GM12865 (cell line): ENCODE measurements around the gene MARCHF2.

Source experiments
- DNase-seq: peaks from one replicate; pipeline ENCODE4 v3.0.0; 2010; ENCODE audit warnings: low read depth
- H3K4me3 ChIP-seq: 2 replicates; pipeline ENCODE4 v1.5.1; 2011; ENCODE audit warnings: mild to moderate bottlenecking, low read depth, low read length, control low read depth
- TF ChIP-seq, protein P1 (sequence below): IDR thresholded peaks from 2 replicates; pipeline ENCODE4 v1.5.1; 2011; ENCODE audit warnings: low read length, control low read depth, low read depth, inconsistent platforms; ENCODE audit not compliant: insufficient read depth; ENCODE audit errors: missing control alignments

Gene MARCHF2

DNA sequence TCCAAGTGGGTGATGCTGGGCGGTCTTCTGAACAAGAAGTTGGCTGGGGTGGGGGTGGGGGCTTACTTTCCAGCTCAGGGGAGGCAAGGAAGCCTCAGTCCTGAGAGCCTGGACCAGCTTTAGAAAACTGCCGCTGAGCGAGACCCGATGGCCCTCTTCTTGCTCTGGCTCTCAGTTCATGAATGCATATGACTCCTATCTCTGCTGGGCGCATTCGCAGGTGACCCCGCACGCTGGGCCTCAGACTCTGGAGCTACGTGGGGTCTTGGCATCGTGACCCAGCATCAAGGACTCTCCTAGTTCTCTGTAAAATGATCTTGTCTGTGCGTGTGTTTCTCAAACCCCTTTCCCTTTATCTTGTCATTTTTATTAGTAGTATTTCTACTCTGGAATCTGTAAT lies 69.6 kb downstream of the MARCHF2 start:
- TF ChIP-seq, protein P1, sequence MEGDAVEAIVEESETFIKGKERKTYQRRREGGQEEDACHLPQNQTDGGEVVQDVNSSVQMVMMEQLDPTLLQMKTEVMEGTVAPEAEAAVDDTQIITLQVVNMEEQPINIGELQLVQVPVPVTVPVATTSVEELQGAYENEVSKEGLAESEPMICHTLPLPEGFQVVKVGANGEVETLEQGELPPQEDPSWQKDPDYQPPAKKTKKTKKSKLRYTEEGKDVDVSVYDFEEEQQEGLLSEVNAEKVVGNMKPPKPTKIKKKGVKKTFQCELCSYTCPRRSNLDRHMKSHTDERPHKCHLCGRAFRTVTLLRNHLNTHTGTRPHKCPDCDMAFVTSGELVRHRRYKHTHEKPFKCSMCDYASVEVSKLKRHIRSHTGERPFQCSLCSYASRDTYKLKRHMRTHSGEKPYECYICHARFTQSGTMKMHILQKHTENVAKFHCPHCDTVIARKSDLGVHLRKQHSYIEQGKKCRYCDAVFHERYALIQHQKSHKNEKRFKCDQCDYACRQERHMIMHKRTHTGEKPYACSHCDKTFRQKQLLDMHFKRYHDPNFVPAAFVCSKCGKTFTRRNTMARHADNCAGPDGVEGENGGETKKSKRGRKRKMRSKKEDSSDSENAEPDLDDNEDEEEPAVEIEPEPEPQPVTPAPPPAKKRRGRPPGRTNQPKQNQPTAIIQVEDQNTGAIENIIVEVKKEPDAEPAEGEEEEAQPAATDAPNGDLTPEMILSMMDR = no peak
- DNase-seq = no peak
- H3K4me3 ChIP-seq = no peak overlapping the region

DNA sequence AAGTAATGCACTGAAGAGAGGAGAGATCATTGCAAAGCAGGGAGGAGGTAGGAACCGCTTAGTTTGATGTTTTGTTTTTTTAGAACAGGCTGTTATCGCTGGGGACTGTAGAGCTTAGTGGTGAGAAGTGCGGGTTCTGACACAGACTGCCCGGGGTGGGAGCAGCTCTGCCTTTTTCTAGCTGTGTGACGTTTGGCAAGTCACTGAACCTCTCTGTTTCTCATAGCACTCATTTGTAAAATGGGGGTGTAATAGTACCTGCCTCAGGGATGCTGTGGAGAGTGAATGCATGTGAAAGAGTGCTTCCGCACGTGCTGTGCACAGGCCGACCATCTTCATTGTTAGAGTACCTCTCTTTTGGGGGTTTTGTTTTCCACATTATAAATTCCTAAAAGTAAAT lies 70.1 kb downstream of the MARCHF2 start:
- no peak for DNase-seq
- TF ChIP-seq, protein P1 = no peak
- no peak overlapping the region for H3K4me3 ChIP-seq

DNA sequence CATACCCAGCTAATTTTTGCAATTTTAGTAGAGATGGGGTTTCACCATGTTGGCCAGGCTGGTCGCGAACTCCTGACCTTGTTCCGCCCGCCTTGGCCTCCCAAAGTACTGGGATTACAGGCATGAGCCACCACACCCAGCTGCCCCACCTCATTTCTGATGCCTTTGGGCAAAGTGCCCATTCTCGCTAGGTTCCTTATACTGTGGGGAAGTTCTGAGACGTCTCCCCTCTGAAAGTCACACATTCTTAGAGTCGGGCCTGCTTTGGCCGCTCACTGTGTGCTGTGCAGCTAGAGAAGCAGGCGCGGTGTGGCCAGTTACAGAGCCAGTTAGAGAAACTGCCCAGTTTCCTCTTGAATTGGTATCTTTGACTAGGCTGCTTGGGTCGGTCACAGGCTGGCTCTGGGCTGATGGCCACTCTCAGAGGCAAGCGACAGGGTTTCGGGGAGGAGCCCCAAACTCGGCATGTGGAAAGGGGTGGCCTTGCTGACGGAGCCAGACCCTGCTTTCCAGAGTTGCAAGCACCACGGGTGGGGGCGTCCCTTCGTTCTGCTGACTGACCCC lies 71.3 kb downstream of the MARCHF2 start:
- TF ChIP-seq, protein P1 = no peak

DNA sequence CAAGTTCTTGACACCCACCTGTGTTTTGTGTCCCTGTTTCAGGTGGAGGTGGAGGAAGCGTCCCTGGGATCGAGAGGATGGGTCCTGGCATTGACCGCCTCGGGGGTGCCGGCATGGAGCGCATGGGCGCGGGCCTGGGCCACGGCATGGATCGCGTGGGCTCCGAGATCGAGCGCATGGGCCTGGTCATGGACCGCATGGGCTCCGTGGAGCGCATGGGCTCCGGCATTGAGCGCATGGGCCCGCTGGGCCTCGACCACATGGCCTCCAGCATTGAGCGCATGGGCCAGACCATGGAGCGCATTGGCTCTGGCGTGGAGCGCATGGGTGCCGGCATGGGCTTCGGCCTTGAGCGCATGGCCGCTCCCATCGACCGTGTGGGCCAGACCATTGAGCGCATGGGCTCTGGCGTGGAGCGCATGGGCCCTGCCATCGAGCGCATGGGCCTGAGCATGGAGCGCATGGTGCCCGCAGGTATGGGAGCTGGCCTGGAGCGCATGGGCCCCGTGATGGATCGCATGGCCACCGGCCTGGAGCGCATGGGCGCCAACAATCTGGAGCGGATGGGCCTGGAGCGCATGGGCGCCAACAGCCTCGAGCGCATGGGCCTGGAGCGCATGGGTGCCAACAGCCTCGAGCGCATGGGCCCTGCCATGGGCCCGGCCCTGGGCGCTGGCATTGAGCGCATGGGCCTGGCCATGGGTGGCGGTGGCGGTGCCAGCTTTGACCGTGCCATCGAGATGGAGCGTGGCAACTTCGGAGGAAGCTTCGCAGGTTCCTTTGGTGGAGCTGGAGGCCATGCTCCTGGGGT lies 72.7 kb downstream of the MARCHF2 start:
- DNase-seq = no peak
- H3K4me3 ChIP-seq = no peak overlapping the region
- TF ChIP-seq, protein P1 = no peak

More for the DNA sequence above, 71.3 kb downstream of the MARCHF2 start:
- no peak for DNase-seq
- H3K4me3 ChIP-seq = no peak overlapping the region

DNA sequence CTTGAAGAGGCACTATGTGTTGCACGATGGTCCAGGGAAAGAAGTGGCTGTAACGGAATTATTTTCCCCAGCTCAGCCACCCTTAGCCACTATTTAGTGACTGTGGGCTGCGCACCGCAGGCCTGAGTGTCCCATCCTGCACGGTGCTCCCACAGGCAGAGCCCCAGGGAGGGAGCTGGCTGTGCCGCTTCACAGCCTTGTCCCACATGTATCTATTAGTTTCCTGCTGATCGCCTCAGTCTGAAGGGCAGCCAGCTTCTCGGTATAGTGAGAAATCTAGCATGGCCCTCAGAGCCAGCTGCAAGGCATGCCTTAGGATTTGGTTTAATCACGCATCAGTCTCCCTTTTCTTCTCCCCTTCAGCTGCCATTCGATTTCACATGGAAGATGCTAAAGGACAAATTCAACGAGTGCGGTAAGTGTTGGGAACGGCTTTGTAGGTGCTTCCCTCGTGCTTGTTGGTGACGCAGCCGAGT lies 73.6 kb downstream of the MARCHF2 start:
- no peak overlapping the region for H3K4me3 ChIP-seq
- TF ChIP-seq, protein P1 = no peak
- no peak for DNase-seq

- TF ChIP-seq, protein P1 = no peak
- DNase-seq = peak; percentile 75
- H3K4me3 ChIP-seq = no peak overlapping the region
Observed at GRCh38 chr19:8487137-8487851, 74.2 kb downstream of the MARCHF2 start.
